GM18498 (cell line): ENCODE results near the gene MAP4K4.

Experiments used
- ATAC-seq: cut with Tn5 transposase; IDR thresholded peaks from one replicate; pipeline ENCODE4 v1.9.1; 2021; ENCODE audit warnings: mild to moderate bottlenecking, moderate library complexity; ENCODE audit not compliant: unreplicated experiment

Gene MAP4K4

DNA sequence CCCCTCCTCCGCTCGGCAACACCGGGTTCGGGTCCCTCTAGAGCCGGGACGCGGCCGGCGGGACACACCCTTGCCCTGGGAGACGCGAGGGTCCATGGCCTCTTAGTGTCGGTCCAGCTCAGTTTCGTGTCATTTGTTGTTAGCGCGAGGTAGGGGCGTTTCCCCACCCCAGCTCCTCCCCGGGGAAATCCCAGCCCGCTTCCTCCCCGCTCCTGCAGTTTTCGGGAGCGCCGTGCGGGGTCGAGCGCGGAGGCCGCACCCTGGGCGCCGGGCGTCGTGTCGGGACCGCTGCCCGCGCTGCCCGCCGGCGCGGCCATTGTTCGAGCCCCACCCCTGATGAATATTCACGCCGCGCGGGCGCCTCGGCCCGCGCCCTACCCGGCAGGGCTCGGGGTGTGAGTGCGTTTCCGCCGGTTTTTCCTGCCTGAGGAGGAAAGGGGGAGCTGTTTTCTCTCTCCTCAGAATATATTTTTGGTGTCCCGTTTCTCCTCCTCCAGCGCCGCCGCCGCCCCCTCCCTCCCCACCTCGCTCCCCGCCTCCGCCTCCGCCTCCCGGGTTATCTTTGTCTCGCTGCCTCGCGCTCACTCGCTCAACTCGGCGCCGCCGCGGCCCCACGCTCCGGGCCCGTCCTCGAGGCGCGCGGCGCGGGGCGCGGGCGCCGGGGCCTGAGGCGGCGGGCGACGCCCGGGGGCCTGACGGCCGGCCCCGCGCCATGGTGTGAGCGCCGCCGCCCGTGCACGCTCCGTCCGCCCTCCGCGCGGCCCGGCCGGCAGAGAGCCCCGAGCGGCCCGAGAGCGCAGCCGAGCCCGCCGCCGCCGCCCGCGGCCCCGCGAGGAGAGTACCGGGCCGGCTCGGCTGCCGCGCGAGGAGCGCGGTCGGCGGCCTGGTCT lies at the start of gene MAP4K4:
MAP4K4 (plus strand) TSS at position 584 of the 890 bp plus-strand sequence. CDS start 374 bp downstream, outside the sequence.
- ATAC-seq: peak; percentile 68

DNA sequence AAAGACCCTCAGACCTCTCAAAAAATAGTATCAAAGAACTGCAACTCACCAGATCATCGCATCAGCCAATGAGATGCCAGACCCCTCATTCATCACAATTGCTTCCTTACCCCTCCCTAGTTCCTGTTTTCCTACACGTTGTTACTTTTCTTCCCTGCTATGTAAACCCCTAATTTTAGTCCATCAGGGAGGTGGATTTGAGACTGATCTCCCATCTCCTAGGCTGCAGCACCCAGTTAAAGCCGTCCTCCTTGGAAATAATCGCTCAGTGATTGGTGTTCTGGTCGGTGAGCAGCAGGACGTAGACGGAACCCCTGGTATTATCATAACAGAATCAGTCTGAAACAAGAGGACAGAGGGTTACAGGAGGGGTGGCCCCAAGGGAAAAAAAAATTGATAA lies 44.0 kb upstream of the MAP4K4 start:
- ATAC-seq: no peak

DNA sequence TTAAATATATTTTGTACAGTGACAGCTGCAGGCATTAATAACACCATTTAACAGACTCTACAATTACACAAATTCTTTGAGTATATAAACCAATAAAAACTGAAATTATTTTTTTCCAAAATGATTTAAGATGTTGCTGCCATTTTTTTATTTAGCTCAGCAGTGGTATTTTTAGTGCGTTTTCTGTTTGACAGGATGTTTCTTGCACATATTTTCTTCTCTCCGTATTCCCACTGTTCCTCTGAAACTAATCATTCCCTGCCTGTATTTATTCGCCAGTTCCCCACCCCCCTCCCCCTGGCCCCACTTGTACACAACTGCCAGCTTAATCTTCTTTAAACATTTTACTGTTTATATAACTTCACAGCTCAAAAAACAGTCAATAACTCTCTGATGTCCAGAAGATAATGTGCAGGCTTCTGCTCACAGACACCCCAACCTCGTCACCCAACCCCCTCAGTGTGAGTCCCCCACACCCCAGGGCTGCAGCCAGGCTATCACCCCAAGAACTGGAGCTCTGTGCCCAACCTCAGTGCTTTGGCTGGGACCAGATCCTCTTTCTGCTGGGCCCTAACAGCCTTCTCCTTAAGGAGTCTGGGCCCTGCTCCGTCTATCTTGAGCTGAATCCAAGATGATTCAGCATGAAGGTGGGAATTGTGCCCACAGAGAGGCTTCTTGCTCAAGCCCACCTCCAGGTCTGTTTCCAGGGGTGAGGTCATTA lies 41.6 kb upstream of the MAP4K4 start:
- no peak for ATAC-seq

DNA sequence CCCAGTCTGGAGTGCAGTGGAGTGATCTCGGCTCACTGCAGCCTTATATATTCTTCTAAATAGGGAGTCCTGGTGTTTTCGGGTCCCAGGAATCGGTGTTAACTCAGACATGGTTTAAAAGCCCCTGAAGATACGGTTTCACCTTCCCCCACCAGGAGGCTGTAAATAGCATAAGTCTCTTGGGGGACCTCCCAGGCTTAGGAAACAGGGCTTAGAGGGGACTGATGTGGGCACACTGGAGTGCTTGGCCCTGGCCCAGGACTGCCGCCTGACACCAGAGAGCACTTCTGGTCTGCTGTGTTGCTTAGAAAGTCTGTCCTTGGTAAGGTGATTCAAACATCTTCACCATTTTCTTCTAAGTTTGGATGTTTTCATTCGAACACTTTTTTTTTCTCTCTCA lies 39.7 kb upstream of the MAP4K4 start:
- no peak for ATAC-seq

DNA sequence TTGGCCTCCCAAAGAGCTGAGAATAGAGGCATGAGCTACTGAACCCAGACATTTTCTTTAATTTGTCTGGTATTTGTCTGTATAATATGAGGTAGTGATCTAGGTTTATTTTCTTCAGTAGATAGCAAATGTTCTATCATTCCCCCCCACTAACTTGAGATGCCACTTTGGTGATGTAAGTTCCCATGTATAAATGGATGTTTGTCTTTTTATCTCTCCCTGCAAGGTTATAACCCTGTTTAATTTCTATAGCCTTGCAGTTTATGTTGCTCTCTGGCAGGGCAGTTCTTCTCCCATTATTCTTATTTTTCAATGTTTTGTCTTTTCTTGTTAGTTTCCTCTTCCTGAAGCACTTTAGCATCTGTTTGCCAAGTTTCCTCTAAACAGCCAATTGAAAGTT lies 39.1 kb upstream of the MAP4K4 start:
- ATAC-seq: no peak

DNA sequence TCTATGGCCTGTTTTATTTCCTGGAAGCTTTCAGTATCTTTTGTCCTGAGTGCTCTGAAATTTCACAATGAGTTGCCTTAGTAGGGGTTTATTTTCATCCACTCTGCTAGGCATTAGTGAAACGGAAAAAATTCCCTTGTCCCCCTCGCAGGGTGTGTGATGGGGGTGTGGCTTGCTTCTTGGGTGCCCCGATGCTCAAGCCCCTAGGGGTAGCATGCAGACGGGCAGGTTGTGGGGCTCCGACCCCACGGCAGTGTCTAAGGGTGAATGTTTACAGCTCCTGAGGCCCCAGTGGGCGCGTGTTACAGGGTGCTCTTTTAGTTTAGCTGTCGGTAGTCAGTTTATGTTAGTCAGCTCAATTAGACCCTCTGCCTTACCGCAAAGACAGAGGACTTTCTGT lies 32.2 kb upstream of the MAP4K4 start:
- no peak for ATAC-seq

DNA sequence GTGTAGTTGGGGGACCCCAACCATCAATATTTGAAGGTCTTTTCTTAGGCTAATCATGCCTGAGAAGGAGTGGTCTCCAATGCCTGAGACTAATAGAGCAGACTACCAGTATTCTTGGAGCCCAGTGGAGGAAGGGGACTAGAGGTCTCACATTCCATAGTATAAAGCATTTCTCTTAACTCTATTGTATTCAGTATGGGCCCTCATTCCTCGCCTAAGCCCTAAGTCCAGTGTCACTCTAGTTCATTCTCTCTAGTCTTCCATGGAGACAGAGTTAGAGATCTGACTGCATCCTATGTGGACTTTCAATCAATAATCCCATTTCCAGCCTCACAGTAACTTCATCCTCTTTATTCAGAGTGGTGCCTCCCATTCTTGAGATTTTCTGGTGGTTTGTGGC lies 29.7 kb upstream of the MAP4K4 start:
- ATAC-seq: no peak

DNA sequence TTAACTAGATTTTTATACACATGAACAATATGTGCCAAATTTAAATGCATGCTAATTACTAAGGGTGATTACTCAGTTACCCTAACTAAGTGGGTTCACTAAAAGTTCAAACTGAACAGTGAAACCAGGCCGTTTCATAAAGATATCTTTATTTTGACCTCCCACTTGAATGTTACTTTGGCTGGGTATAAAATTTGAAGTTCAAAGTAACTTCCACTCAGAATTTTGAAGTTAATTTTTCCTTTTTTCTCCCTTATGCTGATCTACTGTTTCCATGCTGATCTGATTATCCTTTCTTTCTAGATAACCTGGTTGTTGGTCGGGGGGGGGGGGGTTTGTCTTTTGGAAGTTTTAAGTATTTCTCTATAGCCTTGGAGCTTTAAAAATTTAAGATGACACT lies 25.5 kb upstream of the MAP4K4 start:
- no peak for ATAC-seq

DNA sequence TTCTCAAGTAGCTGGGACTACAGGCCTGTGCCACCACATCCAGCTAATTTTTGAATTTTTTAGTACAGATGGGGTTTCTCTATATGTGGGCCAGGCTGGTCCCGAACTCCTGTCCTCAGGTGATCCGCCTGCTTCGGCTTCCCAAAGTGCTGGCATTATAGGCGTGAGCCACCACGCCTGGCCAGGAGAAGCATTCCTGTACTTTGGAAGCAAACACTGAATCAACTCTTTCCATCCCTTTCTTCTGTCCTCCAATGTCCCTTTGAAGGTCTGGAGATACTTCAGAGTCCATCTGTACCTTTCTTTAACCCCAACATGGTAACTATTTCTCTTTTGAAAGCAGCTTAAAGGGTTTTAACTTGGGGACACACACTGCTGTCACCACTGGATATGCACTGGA lies 23.6 kb upstream of the MAP4K4 start:
- ATAC-seq: no peak

DNA sequence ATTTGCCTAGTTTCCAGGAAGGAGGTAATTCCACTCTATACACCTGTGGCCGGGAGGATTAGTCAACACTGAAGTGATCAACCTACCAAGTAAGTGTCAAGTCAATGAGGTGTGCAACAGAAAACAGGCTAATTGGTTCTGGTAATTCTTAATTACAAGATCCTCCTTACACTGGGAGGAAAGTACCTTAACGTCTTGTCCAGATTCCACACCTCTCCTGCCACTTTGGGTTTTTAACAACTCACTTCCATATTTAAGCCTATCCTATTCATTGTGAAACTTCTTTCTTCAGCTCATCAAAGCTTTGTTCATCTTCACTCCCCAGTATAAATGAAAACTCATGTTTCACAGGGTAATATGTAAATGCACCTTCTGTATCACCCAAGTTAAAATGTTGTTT lies 22.0 kb upstream of the MAP4K4 start:
- ATAC-seq: no peak

DNA sequence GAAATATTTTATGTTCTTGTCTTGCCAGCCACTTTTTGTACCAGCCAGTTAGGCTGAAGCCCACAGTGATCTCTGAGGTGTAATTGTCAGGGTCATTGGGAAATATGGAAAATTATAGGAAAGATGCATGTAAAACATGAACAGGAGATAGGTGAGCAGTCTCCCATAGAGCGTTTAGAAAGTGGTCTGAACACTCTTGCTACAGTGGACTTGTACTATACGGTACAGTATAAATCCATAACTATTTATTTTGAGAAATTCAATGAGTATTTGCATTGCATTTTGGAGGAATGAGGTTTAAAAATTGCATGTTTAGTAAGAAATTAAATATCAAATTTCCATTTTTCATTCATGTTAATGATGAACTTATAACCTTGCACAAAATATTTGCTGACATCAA lies 20.8 kb upstream of the MAP4K4 start:
- no peak for ATAC-seq

DNA sequence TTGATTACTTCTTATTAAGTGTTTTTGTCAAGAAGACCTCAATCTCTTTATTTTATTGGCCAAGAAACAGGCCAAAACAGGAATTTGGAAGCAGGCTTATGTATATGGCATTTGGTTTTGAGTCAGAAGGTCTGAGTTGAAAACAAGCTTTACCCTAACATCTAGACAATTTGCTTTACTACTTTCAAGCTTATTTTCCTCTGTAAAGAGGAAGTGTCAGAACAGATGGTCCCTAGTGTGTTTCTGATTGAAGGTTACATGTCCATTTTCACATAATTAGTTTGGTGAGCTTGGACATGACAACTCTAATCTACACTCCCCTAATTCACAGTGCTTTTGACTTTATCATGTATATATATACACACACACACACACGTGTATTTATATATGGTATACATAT lies 19.8 kb upstream of the MAP4K4 start:
- ATAC-seq: no peak

DNA sequence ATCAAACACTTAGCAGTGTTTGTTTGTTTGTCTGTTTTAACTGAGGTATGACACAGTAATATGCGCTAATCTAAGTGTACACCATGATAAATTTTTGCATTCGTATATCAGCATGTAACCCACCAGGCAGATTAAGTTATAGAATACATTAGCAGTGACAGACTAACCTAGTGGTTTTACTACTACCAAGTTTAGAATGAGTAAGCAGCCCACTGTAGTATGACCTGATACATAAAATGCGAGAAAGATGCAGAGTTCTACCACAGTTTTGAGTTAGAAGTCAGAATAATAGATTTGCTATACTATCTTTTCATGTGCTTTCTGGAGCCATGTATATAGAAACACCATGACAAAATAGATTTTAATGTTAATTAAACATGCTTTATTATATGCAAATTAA lies 19.1 kb upstream of the MAP4K4 start:
- no peak for ATAC-seq

DNA sequence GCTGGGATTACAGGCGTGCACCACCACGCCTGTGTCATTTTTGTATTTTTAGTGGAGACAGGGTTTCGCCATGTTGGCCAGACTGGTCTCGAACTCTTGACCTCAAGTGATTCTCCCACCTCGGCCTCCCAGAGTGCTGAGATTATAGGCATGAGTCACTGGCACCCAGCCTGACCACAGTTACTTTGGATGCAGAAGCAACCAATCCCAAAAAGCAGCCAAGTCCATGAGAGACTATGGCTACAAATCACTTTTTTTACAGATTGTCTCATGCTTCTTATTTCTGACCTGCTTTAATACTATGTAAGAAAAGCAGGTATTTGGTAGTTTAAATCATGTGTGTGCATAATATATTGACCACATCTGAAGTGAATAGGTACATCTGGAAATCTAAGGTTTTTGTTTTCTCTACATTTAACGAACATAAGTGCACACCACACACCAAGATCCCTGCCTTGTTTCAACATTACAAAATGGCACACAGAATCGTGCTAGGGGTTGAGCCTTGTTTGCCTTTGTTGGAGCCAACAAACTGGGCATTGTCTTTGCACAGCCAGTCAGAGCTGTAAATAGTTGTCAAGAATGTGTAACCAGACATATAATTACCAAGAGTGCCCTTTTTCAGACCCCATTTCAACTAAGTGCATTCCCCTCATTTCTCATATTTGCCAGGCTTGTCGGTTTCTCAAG lies 18.3 kb upstream of the MAP4K4 start:
- no peak for ATAC-seq

DNA sequence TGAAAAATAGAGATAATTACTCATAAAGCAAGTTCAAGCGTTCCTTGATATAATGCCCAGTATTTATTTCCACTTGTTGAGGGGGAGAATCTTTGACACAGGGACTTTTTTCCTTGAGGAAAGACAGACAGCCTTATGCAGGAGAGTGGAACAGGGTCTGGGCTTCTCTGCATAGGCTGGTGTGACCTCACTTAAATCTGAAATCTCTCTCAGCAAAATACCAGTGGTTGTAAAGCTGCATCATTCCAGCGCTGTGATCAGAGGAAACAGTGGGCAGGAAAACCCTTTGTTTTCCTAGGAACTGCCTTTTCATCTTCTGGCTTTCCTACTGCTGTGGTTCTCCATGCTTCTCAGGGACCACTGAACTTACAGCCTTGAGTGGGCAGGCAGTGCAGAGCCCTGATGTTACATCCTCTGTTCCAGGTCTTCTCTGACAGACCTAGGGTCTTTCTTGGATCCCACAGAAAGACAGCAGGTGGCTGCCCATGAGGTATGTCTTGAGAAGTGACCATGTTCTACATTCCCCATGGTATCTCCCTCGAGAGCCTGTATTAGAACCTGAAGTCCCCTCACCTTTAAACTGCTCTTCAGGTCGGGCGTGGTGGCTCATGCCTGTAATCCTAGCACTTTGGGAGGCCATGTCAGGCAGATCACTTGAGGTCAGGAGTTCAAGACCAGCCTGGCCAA lies 17.6 kb upstream of the MAP4K4 start:
- ATAC-seq: no peak

DNA sequence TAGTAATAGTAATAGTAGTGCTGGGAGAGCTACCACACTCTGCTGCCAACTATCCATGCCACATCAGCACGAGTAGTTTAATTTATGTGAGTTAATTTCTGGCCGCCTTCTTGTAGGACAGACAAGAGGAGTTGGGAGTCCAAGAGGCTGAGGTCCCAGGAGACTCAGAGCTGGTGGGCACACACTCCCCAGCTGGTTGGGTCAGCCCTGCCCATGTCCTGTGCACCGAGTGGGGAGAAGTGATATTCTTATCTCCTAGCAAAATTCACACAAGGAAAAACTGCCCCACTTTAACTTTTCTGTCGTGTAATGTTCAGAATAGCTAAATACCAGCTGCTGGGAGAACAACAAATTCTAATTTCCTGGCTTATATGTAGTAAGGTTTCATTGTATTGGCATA lies 15.2 kb upstream of the MAP4K4 start:
- ATAC-seq: no peak

DNA sequence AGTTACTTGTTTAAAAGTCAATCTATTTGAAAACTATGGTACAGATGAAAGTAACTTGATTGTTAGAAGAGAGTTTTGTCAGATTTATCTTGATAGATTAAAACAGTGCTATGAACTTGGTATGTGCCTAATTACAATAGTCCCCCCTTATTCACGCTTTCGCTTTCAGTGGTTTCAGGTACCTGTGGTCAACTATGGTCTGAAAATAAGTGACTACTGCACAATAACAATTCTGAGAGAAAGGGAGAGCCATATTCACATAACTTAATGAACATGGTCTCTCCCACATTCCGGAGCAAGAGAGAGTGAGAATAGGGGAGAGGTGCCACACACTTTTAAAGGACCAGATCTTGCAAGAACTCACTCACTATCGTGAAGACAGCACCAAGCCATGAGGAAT lies 13.2 kb upstream of the MAP4K4 start:
- no peak for ATAC-seq

DNA sequence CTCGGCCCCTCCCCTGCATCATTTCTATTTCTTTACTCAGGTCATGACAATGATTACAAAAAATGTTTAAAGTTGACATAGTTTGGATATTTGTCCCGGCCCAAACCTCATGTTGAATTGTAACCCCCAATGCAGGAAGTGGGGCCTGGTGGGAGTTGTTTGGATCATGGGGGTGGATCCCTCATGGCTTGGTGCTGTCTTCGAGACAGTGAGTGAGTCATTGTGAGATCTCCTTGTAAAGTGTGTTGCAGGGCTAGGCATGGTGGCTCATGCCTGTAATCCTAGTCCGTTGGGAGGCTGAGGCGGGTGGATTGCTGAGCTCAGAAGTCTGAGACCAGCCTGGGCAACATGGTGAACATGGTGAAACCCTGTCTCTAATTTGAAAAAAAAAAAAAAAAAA lies 9.2 kb upstream of the MAP4K4 start:
- ATAC-seq: no peak

DNA sequence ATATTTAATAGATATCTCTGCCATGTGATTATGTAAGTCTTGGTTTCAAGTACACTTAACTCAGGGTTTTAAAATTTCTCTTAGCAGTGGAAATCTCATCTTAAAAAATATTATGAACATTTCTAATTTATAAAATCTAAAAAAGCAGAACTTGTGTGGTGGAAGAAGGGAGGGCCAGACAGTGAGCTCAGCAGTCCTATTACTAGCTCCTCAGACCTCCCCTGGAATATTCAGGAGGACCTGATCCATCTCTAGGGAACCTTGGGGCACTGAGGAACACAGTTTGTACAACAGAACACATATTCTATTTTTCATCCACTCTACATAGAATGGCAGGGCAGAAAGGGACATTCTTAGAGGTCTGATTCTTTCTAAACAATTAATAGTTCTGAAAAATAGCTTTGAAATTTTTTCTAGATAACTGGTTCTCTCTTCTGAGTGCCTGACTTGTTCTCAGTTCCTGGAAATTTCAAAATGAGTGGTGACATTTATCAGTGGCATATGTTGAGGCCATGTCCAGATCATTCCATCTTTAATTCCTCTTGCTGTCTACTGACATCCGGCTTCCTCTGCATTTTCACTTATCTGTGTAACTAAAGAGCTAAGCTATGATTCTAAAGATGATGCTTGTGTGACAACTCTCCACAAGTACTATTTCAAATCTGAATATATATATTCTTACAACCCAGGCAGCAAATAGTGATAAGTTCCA lies 8.2 kb upstream of the MAP4K4 start:
- ATAC-seq: no peak

DNA sequence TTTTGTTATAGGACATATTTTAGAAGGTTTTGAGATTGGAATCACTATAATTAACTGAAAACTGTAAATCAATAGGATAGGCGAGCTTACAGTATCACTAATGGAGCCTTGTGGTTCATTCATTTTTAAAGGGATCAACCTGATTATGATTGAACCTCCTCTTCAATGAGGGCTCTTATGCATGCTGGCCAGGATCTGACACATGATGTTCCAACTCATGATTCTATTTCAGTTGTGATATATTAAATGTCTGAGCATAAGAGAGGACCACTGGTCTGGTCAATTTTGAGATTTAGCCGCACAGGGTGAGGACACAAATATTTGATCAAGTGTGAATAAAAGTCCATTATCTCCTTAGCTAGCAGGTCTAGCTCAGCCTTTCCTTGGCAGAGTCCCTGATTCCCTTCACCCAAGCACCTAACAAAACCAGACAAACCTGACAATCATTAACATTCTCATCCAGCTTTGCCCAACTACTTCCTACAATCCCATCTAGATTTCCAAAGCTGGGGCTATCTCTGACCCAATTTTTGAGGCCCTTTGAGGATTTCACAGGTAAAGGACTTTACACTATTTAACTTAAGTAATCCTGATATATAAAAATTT lies 6.9 kb upstream of the MAP4K4 start:
- no peak for ATAC-seq
